A172 (cell line): ENCODE results near the gene SLC25A21. TPM values are rescaled to one million over a fixed set of nuclear protein-coding genes. Genes with fewer than 3 reads are reported as not detected.

Experiments
- DNase-seq: peaks from one replicate; pipeline ENCODE4 v3.0.0-alpha.2; 2015; ENCODE audit warnings: low spot score
- total RNA-seq: library from RNA; depleted of rRNA; stranded (reverse); fragments of >200 nt; shearing (Covaris generic); gene quantifications from 2 replicates; pipeline ENCODE4 v1.2.3, GENCODE V29; 2014

SLC25A21 gene
- total RNA-seq, 1 experiment from 2014 or later: 0.22 TPM

DNA sequence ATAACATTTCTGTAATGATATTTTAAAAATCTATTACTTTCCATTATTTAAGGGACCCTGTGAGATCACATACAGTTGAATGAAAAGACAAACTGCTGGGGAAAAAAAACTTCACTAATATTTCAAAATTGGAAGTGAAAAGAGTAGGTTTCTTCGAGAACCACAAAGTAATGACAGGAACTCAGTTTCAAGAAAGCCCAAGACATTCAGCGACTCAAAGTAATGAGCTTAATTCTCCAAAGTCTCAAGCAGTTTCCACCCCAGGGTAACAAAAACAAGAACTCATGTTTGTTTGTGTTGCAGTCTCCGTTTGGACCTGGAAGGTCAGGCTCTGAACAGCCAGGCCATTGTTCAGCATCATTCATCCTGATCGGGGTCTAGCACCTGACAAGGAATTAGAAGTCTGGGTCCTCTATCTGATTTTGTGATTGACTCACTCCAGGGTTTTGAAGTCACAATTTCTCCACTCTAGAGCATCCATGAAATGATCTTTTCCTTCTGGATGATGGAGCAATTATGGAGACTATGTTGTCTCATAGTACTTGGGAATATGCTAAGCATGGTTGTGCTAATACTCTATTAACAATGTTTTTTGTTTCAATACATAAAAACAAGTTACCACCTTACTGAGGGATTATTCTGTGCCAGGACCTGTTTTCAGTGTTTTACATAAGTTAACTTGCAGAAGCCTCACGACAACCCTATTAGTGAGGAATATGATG lies 126.9 kb downstream of the SLC25A21 start:
- no peak for DNase-seq

GRCh38 chr14:37037636-37038387 lies 134.6 kb downstream of the SLC25A21 start:
- no peak for DNase-seq

DNA sequence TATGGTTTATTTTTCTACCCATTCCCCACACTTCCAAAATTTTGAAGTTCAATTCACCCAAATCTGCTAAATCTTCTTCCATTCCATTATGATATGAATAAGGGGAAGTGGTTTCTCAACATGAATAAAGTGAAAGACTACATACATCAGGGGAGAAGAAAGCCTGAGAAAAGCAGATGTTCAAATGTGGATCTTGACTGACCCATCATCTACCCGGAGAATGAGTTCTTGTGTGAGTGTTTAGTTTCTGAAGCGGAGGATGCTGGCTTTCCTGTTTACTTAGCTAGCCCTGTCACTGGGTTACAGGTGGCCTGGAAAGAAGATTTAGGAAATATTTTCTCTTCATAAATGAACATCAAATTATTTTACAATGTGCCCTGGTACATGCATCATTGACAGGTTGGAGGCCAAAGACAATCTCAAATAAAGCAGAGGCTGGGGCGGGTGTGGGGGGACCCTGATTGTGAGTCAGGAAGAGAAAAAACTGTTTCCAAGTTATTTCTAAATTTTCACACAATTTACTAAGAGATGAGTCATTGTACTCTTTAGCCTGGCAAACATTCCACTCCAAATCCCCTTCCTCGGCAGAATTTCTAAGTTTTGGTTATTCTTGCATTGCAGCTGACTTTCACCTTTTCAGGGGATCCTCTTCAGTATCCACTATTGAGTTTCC lies 135.6 kb downstream of the SLC25A21 start:
- peak; percentile 31 for DNase-seq

DNA sequence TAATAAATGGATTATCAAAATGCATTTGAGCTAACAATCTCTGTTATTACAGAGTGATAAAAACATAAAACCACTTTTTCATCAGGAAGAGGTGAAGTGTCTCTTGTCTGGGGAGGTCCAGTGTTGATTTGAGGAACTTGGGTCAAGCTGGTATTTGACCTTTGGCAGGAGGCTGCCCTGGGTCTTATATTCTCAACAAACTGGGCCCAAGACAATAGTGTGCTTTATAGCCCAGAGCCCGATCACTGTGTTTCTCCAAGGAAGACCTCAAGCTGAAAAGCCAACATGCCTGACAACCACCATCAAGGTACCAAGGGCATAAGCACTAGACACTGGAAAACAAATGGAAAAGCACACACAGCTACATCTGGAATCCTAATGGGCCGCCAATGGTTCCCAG lies 137.0 kb downstream of the SLC25A21 start:
- no peak for DNase-seq

GRCh38 chr14:37034410-37035285 lies 137.8 kb downstream of the SLC25A21 start:
- peak; percentile 55 for DNase-seq

- DNase-seq: no peak
Observed at GRCh38 chr14:37032863-37033262, 139.5 kb downstream of the SLC25A21 start.

- no peak for DNase-seq
Observed at GRCh38 chr14:37027188-37027824, 145.1 kb downstream of the SLC25A21 start.

GRCh38 chr14:37023875-37024565 lies 148.4 kb downstream of the SLC25A21 start:
- DNase-seq: no peak

GRCh38 chr14:37021390-37021789 lies 151.0 kb downstream of the SLC25A21 start:
- no peak for DNase-seq

DNA sequence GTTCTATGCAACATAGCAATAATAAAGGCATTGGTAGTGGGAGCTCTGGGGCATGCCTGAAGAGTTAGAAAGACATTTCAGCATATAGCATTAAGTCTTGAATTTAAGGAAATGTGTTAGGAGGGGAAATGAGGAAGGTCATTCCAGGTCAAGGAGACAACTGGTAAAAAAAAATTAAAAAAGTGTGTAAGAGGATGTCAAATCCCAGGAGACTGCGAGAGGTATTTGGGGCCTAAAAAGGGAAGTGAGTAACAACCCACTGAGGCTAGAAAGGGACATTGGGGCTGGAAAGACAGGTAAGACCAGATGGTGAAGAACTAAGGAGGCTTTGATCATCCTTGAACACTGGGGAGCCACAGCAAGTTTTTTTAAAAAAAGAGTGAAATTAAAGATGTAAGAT lies 152.9 kb downstream of the SLC25A21 start:
- DNase-seq: no peak

DNA sequence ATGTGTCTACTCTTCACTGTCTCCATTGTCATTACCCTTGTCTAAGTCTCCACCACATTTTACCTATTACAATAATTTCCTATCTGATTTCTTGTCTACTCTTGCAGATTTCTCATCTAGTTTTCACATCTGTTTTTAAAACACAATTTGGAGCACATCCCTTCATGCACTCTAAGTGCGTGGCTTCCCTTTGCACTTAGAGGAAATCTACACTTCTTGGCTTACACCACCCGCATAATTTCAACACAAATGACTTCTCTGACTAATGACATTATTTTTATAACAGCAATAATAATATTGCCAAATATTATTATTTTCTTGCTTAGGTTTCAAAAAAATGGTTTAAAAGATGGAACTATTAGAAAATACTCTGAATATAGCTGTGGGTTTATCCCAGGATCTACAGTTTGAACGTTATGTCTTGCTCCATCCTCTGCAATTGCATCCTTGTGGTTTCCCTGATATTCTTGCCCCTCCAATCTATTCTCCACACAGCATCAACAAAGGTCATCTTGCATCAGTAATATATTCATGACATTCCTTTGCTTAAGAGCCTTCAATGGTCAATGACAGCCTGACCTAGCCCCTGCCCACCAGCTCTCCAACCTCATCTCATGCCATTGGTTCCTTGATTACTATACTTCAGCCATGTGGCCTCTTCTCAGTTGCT lies 153.7 kb downstream of the SLC25A21 start:
- no peak for DNase-seq

GRCh38 chr14:37013078-37013477 lies 159.3 kb downstream of the SLC25A21 start:
- DNase-seq: no peak

- DNase-seq: no peak
Observed at GRCh38 chr14:36998686-36999085, 173.7 kb downstream of the SLC25A21 start.

DNA sequence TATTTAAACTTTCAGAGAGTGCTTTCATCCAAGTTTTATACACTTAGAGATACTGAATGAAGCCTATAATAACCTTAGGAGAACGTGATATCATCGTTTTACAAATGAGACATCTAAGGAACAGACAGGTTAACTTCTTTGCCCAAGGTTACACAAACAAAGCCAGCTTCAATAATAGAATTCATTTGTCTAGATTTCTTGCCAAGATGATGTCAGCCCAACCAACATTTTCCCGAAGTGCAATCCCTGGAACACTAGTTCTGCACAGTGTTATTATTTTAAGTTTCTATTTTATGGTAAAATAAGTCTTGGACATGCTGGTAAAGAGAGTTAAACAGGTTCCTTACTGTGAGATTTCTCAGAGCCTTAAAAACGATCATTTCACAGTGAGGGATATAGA lies 174.6 kb downstream of the SLC25A21 start:
- no peak for DNase-seq

GRCh38 chr14:36996857-36997590 lies 175.4 kb downstream of the SLC25A21 start:
- no peak for DNase-seq

GRCh38 chr14:36996133-36996856 lies 176.1 kb downstream of the SLC25A21 start:
- peak; percentile 38 for DNase-seq

DNA sequence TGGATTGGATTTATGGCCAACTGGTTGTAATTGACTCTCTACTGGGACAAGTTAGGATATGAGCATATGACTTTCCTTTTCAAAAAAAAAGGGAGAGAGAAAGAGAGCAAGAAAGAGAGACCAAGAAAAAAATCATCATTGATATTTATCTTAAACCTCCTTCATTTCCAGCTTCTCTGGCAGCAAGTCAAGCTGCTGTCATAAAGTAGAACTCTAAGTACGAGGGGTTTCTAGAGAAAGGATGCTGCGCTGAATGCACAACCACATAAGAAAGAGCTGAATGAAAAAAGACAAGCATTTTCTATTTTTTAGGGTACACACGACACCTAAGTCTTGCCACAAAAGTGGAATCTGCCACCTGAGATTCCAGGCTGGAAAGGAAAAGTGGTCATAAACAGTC lies 182.6 kb downstream of the SLC25A21 start:
- DNase-seq: no peak

DNA sequence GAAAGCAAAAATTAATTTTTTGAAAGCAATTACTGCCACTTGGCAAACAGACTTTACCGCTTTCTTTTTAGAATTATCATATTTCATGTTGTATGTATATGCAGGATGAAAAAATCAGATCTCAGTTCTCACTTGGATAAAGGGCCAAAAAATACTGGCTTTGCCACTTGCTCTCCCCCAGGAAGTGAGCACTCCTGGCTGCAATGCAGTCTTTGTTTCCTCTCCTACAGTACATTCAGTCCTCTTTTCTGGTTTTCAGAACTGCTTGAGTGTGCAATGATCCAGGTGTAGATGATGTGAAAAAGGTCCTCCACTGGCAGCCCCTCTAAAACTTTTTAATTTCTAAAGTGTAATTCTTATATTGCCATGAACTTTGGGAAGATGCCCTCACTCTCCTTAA lies 183.4 kb downstream of the SLC25A21 start:
- DNase-seq: no peak

DNA sequence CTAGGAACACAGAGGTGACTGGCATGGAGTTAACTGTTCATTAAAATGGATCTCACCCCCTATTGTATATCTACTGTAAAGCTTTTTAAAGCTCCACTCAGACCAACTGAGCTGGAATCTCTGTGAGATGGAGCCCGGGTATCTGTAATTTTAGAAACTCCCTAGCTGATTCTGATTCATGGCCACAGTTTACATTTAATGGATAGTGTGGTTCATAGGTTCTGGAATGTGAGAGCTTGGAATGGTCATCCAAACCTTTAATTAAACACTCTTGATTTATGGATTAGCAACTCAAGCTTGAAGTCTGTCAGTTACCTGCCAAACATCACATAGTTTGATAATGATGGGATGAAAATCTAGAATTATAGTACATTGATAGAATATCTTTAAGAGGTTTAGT lies 183.8 kb downstream of the SLC25A21 start:
- no peak for DNase-seq
